Breast epithelium (tissue), 3 donors: Measurements from ENCODE around the gene ANKIB1.

Experiments used
- POLR2A ChIP-seq: fragments of 450-650 bp; IDR thresholded peaks from one replicate; pipeline ENCODE4 v1.6.1; 2016; ENCODE audit warnings: antibody characterized with exemption, mild to moderate bottlenecking, moderate library complexity
- POLR2AphosphoS5 ChIP-seq, 3 donors: sonication (generic); formaldehyde crosslinking; IDR thresholded peaks; one replicate each; pipeline ENCODE4 v1.6.1; 2017; ENCODE audit warnings: antibody characterized with exemption in 3 of 3
- TF ChIP-seq, protein P1 (sequence below), 3 donors: fragments of 450-650 bp; IDR thresholded peaks; one replicate each; pipeline ENCODE4 v1.5.1; 2016 to 2017; ENCODE audit warnings: antibody characterized with exemption in 3 of 3, mild to moderate bottlenecking in 3 of 3, moderate library complexity in 3 of 3

DNA sequence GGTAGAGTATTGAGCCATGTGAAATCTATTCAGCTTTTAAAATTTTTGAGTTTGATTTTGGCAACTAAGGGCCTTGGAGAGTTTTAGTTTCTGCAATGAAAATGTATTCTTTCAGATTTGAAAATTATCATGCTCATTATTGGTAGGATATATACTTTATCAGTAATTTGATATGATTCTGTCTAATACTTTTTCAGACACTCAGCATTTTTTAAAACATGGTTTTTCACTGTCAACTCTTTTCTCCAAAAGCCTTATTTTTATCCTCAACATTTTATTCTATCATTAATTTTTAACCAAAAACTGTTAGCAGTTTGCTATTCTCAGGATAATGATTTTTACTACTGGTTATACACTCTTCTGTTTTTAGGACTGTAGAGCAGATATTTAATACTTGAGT, 4.8 kb downstream of the ANKIB1 start:
- TF ChIP-seq, protein P1, sequence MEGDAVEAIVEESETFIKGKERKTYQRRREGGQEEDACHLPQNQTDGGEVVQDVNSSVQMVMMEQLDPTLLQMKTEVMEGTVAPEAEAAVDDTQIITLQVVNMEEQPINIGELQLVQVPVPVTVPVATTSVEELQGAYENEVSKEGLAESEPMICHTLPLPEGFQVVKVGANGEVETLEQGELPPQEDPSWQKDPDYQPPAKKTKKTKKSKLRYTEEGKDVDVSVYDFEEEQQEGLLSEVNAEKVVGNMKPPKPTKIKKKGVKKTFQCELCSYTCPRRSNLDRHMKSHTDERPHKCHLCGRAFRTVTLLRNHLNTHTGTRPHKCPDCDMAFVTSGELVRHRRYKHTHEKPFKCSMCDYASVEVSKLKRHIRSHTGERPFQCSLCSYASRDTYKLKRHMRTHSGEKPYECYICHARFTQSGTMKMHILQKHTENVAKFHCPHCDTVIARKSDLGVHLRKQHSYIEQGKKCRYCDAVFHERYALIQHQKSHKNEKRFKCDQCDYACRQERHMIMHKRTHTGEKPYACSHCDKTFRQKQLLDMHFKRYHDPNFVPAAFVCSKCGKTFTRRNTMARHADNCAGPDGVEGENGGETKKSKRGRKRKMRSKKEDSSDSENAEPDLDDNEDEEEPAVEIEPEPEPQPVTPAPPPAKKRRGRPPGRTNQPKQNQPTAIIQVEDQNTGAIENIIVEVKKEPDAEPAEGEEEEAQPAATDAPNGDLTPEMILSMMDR (IDR thresholded peaks at IDR 0.05) = no peak
- TF ChIP-seq POLR2AphosphoS5 (IDR thresholded peaks at IDR 0.05) (no peak), POLR2A (no peak)
